Activated CD4-positive, CD25-positive, alpha-beta regulatory T cell (primary cell): ENCODE data around the gene UBFD1.
"Not testable (repeated sequence)": the region's sequence is repeated elsewhere in the genome, so short reads cannot be mapped to it uniquely, and the experiment has no call there.

ENCODE experiments used
- DNase-seq, 4 experiments: peaks; one replicate each; lab custom pipeline; 2025; lab: John Stamatoyannopoulos, UW

Gene UBFD1

DNA sequence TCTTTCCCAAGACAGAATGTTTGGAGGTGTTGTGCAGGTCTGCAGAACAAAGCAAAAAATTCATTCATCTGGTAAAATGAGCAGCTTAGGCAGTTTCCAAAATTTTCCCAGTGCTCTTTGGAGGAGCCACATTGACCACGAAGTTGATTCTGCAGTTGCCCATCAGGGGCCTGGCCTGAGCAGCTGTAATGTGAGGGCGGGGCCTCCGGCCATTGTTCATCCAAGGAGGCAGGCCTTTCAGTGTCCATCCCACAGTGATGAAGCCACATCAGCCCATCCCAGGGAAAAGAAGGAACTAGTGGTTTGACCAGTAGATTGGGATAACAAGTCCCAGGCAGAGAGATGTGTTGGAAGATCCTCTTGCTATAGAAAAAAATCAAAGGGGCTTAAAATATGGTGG, 10.1 kb downstream of the UBFD1 start:
- no peak for DNase-seq

- DNase-seq, result no peak
Observed at GRCh38 chr16:23570992-23571632, 13.6 kb downstream of the UBFD1 start.

- DNase-seq, result no peak
Observed at GRCh38 chr16:23571895-23572294, 14.4 kb downstream of the UBFD1 start.

- DNase-seq, result no peak
Observed at GRCh38 chr16:23572394-23572793, 14.9 kb downstream of the UBFD1 start.

DNA sequence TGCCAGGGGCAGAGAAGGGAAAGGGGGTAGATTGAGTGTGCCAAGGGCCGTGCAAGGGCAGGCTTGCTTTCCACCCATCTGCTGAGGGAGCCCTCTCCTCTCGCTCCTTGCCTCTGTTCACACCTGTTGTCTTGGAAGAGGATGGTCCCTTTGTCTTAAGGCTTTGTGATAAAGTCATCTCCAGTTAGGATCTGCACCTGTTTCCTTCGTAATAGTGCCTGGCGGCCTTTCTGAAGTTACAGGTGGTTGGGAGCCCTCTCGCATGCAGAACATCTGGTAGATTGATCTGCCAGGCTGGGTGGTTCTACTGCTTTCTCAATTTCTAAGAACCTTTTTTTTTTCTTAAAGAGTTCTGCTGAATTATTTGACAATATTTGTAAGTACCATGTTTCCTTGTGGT, 16.3 kb downstream of the UBFD1 start:
- no peak for DNase-seq

- DNase-seq, result no peak
Observed at GRCh38 chr16:23575834-23576233, 18.3 kb downstream of the UBFD1 start.

DNA sequence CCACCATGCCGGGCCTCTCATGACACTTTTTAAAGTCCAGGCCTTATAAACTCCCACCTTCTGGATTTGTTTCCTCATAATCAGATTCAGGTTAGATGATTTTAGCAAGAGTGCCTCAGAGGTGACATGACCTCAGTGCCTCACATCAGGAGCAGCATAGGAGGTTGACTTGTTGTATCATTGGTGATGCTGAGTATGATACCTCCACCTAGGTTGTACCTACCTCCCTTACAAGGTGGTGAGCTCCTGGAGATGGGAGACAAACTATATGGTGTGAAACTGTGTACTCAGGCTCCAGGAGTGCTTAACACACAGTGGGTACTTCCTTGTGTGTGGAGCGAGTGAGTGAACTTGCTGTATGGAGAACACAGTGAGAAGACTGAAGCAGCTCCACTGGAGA, 20.0 kb downstream of the UBFD1 start:
- no peak for DNase-seq

- no peak for DNase-seq
Observed at GRCh38 chr16:23578101-23578830, 20.7 kb downstream of the UBFD1 start.

- no peak for DNase-seq
Observed at GRCh38 chr16:23579371-23579770, 21.8 kb downstream of the UBFD1 start.

DNA sequence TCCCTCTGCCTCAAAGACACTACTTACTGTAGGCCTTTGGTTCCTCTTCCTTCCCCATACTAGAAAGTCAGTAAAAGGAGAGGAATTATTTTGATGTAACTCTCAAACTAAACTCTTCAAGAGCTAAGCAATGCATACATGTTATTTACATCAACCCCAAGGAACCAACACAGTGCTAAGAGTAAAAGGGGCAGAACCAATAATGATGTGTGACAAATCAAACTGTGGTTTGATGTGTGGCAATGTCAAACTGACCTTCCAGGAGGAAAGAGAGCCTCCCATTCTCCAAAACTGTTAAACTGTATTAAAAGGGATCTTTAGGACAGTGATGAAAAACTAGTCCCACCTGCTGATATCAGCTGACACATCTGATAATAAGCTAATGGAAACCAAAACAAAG, 22.9 kb downstream of the UBFD1 start:
- DNase-seq, result no peak

DNA sequence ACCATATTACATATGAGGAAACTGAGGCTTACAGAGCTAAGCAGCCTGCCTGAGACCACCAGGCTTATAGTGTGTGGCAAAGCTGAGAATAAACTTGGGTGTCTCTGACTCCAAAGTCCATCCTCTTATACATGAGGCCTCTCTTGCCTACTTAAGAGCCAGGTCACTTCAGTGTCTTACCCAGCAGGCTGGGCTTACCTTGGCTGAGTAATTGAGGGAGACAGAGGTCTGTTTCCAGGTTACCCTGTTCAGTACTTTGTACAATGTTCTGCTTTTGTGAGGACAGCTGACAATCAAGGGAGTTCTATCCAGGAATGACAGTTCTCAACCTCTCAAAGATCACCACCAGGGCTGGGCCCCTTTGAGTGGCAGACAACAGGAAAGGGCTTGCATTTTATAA, 24.2 kb downstream of the UBFD1 start:
- DNase-seq, result no peak

GRCh38 chr16:23583271-23583670, 25.7 kb downstream of the UBFD1 start:
- not testable (repeated sequence) for DNase-seq

GRCh38 chr16:23584186-23585076, 26.9 kb downstream of the UBFD1 start:
- DNase-seq, result no peak

DNA sequence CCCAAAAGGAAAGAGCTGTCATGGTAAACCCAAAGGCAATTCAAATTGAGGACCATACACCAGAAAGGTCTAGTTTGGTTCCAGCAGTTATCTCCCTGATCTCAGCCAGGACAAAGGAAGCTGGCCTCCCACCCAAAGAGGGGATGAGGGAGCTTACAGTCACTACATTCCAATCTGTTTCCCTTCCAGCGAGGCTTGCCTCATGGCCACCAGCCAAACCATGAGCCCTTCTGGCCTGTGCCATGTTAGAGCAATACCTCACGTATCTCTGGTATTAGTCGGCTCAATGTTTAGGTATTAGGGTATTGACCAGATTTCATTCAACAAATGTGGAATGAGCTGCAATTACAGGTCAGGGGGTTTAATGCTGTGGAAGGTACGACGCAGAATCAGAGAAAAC, 30.2 kb downstream of the UBFD1 start:
- no peak for DNase-seq

GRCh38 chr16:23590181-23590580, 32.7 kb downstream of the UBFD1 start:
- DNase-seq, result no peak

- no peak for DNase-seq
Observed at GRCh38 chr16:23594186-23594585, 36.7 kb downstream of the UBFD1 start.

GRCh38 chr16:23595246-23595950, 37.9 kb downstream of the UBFD1 start:
- DNase-seq, result no peak

GRCh38 chr16:23595951-23596720, 38.6 kb downstream of the UBFD1 start, which contains the start of gene NDUFAB1:
Gene NDUFAB1, minus strand, starts transcription at chr16:23596316. Its CDS starts 26 bp downstream, at chr16:23596290.
- DNase-seq, result peak; percentile 82 to 87 (median 85)

- DNase-seq, result no peak
Observed at GRCh38 chr16:23597003-23597756, 39.7 kb downstream of the UBFD1 start.

DNA sequence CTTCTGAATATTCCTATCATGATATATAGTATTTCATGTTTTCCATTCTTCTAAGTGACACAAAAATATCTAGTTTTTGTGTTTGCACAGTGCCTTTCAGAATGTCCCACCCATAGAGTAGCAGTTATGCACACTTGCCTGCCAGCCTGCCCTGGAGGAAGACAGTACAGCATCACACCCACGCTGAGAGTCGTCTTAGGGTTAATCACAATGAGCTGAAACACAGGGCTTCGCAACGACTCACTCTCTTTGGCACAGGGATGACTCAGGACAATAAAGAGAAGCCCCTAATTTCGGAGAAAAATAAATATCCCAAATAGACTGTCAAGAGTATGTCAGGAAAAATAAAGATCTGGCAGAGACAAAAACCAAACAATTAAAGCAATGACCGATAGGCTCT, 50.2 kb downstream of the UBFD1 start:
- DNase-seq, result no peak

DNA sequence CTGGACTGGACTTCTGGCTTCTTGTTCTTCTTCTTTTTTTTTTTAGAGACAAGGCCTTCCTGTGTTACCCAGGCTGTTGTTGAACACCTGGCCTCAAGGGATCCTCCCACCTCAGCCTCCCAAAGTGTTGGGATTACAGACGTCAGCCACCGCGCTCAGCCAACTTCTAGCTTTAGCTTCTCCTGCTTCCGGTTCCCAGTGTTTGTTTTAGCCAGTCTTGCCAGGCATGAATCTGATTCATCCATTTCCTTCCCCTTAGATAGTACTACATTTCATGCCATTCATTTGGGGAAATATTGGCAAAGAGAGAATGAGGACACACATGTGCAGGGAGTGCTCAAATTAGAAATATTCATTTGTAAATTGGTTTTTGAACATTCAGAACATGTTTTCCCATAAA, 50.7 kb downstream of the UBFD1 start:
- no peak for DNase-seq
